Kidney tubule cell (primary cell): ENCODE results near the gene ATG2A.

Experiments used
- DNase-seq: peaks from one replicate; pipeline ENCODE4 v3.0.0-alpha.2; 2018; ENCODE audit warnings: low spot score

The ATG2A gene

DNA sequence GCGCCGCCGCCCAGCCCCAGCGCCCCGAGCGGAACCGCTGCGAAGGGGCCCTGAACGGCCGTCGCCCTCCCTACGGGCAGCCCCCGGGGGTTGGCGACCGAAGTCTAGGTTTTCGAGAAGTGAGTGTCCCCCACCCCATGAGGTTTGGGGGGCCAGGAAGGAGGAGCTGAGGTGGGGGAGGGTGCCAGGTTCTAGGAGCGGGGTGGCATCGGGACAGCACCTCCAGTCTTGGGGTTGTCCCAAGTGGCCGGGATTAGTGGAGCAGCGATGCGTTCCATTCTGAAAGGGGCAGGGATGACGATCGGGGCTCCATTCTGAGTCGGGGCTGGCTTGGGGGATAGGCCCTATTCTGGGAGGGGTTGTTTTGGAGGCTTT is 7.9 kb upstream of the ATG2A start:
- DNase-seq: peak; percentile 4

DNA sequence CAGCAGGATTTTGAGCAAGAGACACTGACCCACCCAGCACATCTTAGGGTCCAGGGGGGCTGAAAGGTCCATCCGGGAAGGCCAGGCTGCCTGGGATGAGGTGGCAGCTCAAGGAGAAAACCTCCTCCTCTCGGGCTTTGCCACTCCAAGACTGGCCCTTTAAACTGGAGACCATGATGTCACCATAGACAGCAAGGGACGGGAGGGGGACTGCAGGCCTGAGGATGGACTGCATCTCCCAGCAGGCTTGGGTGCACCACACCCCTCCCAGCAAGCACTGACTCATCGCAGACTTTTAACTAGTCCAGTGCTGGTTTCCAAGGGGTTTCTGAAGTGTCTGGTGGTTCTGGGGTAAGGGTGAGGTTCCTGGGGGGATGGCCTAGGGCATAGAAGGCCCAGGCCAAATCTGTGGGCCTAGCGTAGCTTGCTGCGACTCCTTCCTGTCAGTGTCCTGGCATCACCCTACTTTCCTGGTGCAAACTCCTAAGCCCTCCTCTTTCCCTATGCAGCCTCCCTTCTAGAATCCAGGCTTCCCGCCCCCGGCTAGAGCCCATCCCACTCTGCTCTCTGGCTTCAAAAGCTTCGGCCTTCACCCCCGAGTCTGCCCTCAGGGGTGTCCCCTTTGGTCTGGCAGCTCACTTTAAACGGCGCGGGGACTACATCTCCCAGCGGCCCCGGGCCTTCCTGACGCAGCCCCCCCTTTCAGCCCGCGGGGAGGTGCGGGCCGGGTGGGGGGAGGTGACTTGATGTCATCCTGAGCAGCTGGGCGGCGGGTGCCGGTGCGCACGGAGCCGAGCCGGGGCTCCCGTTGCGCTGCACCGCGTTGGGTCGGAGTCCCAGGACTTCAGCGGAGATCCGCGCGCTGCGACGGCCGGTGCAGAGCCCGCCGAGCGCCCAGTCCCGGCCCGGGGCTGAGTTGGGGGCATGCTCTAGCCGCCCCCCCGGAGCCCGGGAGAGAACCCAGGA is 7.2 kb upstream of the ATG2A start, which contains the start of gene PPP2R5B:
Gene PPP2R5B (plus strand): TSS at position 746 of the 966 bp plus-strand sequence. CDS start 1,046 bp downstream, outside the sequence.
- DNase-seq: peak; percentile 95

DNA sequence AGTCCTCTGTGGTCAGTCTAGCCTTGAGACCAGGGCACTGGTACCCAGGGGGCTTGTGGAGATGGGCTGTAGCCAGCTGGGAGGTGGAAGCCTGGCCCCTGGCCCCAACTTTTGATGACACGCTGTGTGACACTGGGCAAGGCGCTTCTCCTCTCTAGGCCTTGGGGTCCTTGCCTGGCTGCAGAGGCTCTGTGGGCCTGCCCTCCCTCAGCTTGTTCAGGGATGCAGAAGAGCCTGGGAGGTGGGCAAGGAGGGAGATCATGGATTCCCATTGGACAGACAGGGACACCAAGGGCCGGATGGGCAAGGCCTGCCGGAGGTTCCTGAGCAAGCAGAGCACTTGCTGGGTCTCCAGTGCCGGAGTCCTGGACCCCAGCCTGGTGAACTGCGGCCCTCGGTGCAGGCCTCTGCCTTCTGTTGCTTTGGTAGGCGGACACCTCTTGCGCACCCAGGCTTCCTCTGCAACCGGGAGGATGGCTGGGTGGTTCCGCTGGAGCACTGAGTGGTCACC is 6.2 kb upstream of the ATG2A start:
- DNase-seq: no peak

DNA sequence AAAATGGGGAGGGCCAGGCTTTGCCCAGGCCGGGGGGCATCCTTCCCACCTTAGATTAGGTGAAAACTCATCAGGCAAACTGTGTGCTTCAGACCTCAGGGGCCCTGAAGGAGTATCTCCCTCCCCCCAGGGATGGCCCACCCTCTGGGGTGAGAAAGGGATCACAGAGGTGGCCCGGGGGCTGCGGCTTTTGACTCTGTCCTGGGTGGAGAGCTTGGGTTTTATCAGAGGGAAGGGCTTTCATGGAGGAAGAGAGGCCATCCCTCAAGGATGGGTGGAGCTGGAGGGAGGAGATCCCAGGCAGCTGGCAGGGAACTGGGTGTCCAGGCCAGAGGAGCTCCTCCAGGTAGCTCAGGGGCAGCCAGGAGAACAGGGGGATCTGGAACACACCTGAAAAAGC is 4.4 kb upstream of the ATG2A start:
- no peak for DNase-seq

DNA sequence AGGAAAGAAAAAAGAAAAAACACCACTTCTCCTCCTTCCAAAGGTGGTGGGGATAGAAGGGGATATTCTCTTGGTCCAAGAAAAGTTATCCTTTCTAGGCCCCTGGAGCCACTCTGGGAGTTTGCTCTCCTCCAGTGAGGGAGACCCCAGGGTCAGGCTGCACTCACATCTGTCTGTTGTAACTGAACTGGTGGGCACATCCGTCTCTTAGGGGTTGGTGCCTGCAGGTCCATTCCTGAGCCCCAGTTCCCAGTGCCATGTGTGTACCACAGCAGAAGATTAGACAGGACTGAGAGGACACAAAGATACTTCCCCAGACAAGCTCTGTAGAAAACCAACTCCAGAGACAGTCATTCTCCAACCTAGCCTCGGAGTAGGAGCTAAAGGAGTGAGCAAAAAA is 3.1 kb upstream of the ATG2A start:
- no peak for DNase-seq

DNA sequence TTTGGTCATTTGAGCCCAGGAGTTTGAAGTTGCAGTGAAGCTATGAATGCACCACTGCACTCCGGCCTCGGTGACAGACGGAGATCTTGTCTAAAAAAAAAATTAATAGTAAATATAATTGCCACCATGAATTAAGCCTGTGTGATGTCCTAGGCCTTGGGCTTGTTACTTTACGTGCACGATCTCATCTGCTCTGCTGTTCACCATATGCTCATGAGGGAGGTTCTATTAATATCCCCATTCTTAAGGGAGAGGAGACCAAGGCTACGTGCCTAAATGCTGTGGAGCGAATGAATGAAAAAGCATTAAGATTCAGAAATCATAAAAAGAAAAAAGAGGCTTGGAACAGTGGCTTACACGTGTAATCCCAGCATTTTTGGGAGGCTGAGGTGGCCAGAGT is 2.6 kb upstream of the ATG2A start:
- DNase-seq: no peak

DNA sequence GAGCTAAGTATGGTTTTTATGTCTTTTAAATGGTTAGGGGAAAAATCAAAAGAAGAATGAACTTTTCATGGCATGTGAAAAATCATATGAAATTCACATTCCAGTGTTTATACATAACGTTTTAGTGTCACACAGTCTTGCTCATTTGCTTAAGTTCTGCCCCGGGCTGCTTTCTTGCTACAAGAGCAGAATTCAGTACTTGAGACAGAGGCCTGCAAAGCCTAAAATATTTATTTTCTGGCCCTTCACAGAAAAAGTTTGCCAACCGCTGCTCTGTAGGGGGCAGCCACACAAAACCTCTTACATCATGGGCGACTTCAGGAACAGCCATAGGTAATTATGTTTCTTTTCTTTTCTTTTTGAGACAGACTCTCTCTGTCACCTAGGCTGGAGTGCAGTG is 1.0 kb upstream of the ATG2A start:
- peak; percentile 49 for DNase-seq

DNA sequence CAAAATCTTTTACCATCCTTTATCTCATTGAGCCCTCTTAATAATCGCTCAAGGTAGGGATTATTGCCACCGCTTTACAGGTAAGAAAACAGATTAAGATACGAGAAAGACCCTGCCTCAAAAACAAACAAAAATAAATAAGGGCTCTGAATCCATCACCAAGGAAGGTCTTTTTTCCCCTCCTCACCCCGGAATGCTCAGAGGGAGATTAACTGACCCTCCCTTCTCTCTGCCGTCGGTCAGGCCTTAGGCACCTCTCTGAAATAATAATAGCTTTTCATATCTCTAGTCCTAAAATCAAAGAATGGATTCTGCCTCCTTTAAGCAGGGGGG is 620 bp upstream of the ATG2A start:
- no peak for DNase-seq

DNA sequence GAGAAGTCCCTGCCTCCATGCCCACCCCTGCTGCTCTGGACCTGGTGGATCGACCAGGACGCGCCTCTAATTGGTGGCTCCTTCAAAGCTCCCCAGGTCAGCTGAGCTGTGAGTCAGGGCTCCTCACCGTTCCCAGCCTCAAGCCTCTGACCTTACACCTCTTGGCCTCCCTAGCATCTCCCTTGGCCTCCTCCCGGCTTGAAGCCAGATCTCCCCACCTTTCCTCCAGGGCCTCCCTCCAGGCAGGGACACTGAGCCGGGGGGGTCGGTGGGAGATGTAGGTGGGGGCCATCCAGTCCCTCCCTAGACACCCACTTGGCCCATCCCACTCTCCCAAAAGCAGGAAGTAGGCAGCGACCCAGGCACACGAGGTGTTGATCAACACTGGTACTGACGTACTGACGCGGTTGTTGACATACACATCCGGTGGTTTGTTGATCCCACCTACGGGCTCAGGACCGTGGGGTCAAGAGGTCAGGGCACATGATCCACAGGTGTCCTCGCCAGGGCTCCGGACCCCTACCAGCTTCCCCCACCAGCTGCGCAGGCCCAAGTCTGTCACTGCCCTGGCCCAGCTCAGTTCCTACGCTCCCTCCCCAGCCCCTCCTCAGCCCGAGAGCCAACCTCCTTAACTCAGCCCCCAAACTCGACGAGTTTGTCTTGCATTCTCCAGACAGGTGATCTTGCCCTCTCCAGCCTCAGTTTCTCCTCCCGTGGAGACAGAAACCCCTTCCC is 802 bp downstream of the ATG2A start:
- peak; percentile 55 for DNase-seq

DNA sequence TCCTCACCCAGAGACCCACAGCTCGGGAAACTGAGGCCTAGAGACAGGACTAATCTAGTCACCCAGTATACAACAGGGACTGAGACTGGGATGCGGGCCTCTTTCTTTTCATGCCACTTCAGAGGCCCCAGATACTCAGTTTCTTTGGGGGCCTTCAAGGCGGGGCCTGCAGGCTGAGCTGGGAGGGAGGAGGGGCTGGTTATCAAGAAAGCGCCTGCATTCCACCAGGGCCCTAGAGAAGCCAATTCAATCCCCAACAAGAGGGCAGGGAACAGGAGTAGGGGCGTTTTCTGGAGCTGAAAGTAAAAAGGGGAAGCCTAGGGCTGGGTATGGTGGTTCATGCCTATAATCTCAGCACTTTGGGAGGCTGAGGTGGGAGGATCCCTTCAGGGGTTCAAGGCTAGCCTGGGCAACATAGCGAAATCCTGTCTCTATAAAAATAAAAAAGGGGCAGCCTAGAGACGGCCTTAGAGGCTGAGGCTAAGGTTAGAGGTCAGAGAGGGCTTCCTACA is 1.6 kb downstream of the ATG2A start:
- DNase-seq: no peak

DNA sequence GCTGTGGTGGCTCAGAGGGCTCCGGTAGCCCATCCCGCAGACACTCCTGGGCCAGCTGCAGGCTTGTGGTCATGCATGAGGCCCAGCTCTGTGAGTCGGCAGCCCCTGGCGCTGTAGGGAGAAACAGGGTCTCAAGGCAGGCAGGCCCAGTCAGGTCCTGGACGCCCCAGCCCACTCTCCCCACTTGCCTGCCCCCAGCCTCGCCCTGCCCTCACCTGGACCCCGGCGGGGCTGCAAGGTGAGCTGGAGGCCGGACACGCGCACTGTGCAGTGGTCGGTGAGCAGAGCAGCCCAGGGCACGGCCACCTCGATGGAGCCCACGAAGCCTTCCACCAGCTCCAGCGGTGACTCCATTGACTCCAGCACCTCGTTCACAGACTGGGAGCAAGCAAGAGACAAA is 2.9 kb downstream of the ATG2A start:
- no peak for DNase-seq

DNA sequence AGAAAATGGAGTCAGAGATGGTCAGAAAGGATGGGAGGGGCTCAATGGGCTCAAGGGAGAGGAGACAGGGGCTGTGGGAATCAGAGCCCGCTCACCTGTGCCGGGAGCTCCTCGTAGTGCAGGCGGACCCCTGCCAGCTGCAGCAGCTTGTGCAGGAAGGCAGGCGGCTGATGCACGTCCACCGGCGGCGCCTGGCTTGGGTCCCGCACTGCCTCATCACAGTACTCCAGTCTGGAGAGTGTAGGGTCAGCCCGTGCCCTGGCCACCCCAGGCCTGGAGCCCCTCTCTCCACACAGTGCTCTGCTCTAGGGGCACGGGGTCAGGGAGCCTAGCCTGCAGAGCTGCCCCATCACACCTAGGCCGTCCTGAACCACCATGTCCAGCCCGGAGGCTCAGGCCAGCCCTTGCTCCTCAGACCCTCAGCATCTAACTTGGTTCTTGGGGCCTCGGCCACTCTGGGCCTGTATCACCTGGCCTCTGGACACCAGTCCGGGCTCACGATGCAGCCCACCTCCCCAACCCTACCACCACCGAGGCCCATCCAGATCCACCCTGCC is 3.8 kb downstream of the ATG2A start:
- no peak for DNase-seq

DNA sequence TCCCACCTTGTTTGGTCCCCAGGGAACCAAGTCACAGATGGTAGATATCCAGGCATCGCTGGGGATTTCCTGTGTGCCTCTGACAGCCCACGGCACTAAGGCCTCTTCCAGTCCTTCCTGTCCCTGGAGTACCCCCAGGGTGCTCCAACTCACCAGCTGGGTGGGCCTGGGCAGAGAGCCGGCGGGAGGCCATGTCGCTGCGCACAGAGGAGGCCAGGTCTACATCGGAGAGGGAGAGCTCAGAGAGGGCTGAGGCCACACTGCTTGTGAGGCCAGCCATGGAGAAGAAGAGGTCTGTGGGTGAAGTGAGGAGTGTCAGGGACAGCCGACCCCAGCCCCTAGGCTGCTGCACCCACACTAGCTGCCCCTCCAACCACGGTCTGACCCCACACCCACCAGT is 5.3 kb downstream of the ATG2A start:
- DNase-seq: no peak

DNA sequence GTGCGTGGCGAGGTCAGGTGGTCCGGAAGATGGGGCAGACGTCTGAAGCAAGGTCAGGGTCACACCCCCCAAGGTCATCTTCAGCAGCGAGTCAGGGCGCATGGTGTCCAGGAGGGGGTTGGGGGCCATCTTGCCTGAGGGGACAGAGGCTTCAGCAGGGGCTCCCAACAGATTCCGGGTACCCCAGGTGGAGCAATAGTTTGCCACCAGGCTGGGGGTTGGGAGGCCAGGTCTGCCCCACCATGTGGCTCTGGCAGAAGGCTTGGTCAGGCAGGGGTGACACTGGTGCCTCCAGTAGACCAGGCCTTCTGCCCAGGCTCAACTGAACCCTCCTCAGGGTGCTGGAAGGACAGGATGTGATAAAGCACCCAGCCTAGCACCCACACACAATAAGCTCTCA is 5.9 kb downstream of the ATG2A start:
- DNase-seq: no peak

DNA sequence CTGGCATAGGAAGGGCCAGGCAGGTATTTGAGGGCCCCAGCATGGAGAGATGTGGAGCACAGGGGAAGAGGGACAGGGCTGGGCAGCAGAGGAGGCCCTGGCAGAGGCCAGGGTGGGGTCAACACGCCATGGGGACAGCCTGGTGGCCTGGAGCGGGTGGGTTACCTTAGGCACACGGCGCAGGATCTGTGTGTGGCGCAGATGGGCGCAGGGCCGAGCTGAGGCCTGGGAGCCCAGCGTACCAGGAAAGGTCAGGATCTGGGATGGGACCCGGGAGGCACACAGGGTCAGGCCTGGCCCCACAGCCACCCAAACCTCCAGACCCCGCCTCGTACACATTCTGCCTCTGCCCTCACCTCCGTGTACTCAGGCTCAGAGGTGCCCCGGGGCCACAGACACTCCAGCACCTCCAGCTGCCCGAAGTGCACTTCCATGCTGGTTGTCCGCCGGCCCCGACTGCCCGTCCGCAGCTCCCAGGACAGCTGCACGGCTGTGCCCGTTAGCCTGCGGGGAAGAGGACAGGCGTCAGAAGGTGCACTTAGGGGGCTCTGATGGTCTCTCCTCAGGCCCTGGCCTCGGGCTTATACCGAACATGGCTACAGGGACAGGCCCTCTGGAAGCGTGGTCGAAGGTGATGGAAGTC is 6.4 kb downstream of the ATG2A start:
- no peak for DNase-seq

DNA sequence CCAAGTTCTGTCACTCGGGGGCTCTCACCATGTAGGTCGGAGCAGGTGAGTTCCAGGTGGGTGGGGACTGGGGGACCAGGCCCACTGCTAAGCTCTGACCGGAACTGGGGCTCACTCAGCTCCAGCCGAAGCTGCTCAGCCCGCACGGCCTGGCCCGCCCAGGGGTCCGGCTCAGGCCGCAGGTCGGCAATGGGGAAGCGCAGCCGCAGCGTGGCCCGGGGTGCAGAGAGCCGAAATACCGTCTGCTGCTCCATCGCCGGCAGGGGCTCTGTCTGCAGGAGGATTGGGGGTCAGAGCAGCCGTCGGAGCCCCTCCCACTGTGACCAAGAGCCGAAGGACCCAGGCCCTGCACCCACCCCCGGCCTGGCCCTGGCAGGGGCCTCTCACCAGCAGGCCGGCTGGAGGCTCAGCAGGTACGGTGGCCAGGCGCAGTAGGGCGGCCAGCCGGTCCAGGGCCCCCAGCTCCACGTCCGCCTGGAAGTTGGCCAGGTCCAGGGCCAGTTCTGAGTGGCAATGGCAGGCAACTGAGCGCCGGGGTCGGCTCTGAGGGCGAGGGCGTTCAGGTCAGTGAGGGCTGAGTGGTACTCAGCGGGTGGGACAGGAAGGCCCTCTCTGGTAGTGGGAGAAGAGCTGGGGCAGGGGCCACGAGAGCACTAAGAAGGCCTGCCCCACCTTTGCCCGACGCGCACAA is 7.2 kb downstream of the ATG2A start:
- DNase-seq: no peak

DNA sequence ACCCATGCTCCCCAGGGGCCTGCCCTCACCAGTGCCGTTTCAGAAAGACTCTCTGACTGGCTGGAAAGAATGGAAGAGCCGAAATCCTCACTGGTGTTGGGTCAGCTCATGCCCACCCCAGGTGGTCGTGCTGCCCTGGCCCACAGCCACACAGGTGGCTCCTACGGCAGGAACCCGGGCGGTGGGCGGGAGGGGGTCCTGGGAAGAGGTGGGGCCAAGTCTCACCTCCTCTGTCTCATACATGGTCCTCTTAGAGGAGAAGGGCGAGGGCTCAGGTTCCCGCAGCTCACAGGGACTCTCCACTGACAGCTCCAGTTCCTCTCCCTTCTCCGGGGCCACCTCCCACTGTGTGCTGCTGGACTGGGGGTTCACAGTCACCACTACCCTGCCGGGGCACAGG is 8.2 kb downstream of the ATG2A start:
- DNase-seq: no peak

DNA sequence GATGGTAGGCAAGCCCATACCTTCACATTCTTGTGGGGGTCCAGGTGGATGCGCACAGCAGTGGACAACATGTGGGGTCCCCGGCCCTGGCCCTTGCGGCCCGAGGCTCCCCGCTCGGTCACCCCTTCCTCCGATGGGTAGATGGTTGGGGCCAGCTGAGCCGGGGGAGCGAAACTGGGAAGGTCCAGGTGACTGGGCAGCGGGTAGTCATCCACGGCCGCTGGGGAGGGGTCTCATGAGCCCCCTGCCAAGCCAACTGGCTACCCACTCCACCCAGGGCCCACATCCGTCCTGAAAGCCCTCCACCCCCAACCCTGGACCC is 10.7 kb downstream of the ATG2A start:
- DNase-seq: no peak

DNA sequence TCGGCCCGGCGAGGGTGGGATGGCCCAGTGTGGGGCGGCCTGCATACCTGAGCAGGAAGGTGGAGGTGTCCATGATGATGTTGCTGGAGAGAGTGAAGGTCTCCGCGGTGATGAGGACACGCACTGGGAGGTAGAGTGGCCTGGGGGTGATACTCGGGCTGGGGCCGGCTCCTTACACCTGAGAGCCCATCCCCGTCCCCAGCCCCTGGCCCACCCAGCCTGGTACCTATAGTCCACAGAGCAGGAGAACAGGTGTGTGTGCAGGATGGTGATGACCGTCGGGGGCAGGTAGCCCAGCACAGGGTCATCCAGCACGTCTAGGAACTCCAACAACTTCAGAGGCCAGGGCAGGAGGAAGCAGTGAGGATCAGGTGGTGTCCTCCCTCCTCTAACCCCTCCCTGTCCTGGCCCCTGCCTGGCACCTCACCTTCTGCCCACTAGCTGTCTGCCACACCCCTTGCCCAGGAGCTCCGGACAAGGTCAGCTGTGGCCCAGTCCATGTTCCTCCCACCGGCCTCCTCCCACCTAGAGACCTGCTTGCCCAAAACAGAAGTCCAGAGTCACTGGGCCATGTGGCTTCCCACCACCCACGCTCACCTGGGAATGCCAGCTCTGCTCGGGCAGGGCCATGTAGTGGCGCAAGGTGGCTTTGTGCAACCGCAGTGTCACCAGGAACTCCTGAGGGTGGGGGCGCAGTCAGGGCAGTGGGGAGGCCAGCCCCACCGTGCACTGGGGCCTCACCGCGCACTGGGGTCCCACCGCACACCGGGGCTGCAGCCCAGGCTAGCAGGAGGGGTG is 11.3 kb downstream of the ATG2A start:
- DNase-seq: no peak

DNA sequence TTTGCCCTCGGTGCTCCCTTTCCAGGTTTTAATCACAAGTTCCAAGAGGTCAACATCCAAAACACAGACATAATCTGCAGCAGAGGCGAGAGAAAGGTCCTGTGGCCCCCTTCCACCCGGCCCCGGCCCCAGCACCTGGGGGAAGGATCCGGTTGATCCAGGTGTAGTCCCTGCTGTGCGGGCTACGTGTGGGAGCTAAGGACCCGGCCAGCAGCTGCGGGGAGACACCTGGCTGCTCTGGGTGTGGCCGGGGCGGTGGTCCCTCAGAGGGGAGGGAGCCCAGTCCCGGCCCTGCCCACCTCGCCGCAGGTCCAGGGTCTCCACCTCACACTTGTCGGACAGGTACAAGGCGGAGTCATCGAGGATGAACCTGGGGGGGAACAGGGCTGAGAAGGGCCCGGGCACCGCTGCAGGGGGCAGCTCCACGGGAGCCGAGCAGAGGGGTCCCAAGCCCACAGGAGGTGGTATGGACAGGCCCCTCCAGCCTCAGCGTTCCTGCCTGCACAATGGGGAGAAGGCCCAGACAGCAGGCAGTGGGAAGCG is 13.6 kb downstream of the ATG2A start:
- no peak for DNase-seq
